Fibroblast of skin of right biceps (primary cell): ENCODE data around the gene PSMG2.

Experiments used
- DNase-seq: peaks from one replicate; pipeline ENCODE4 v3.0.0-alpha.2; 2013

PSMG2 gene

GRCh38 chr18:12767580-12768155 is 64.8 kb downstream of the PSMG2 start:
- DNase-seq = no peak

- DNase-seq = peak; percentile 32
These were observed 65.8 kb downstream of the PSMG2 start for GRCh38 chr18:12768625-12769024.

- no peak for DNase-seq
These were observed 66.3 kb downstream of the PSMG2 start for GRCh38 chr18:12769136-12769535.

- no peak for DNase-seq
These were observed 67.0 kb downstream of the PSMG2 start for GRCh38 chr18:12769644-12770440.

GRCh38 chr18:12770469-12771219 is 67.8 kb downstream of the PSMG2 start:
- DNase-seq = no peak

- no peak for DNase-seq
These were observed 69.3 kb downstream of the PSMG2 start for GRCh38 chr18:12772111-12772510.

GRCh38 chr18:12773369-12773768 is 70.5 kb downstream of the PSMG2 start:
- DNase-seq = no peak

GRCh38 chr18:12774982-12775381 is 72.1 kb downstream of the PSMG2 start:
- no peak for DNase-seq
